Glomerular endothelial cell (primary cell): Measurements from ENCODE around the gene EGFLAM. TPM values are rescaled to one million over a fixed set of nuclear protein-coding genes. Genes with fewer than 3 reads are reported as not detected.

Experiments
- DNase-seq: peaks from one replicate; pipeline ENCODE4 v3.0.0-alpha.2; 2011; ENCODE audit warnings: low read depth, low spot score; ENCODE audit errors: extremely low read depth
- total RNA-seq: library from RNA; depleted of rRNA; stranded (reverse); fragments of >200 nt; gene quantifications from 2 replicates; pipeline ENCODE4 v1.2.3, GENCODE V29; 2015

The EGFLAM gene
- total RNA-seq, result 1.2 and 4.3 TPM in 2 replicates

DNA sequence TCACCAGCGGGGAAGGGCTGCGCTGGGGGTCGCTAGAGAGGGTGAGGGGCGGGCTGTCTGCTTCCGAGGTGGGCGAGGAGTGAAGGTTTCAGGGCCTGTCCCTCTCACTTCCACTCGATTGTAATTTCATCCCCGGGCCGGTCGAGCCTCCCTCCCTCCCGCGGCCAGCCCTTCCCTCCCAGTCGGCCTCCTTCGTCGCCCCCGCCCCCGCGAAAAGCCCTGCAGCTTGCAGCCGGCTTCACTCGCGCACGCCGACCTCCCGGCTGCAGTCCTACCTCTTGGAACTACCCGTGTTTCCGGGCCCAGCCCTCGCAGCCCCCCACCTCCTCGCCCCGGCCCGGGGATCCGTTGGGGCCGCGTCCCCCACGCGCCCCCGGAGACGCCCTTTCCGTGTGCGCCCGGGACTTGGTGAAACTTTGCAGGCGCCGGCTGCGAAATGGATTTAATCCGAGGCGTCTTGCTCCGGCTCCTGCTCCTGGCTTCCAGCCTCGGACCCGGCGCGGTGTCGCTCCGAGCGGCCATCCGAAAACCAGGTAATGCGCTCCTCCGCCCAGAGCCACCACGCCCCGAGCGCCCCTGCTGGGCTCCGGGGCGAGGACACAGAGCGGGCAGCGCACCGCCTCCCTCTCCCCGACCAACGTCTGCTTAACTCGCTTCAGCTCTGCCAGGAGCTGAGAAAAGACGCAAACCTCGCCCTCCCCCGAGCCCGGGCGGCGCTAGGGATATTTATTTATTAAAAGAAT, at the start of gene EGFLAM:
Gene EGFLAM (plus strand): TSS at position 241 of the 743 bp plus-strand sequence. CDS start 196 bp downstream, at position 437.
- DNase-seq, result no peak

DNA sequence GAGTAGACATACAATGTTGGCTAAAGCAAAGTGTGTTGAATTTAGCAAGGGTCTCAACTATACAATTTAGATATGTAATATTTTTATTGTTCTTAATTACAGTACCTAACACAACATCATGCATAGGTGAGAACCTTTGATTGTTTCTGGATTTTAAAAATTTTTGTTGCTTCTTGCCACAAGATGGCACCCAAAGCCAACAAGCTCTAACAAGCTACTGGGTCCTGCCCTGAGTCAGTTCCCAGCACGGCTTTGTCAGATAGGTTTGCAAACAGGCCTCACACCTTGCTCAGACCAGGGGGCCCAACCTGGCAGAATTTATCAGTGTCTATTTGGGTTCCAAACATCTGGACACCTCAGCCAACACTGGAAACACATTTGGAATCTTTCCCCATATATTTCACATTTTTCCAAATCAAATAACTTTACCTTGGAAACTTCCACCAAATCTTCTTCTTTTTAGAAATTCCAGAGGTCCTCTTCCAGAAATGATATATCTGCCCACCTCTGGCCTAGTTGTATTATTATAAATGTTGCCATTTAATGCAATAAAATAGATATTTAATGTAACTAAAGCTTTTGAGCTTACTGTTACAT, 49.5 kb upstream of the EGFLAM start:
- peak; percentile 20 for DNase-seq

DNA sequence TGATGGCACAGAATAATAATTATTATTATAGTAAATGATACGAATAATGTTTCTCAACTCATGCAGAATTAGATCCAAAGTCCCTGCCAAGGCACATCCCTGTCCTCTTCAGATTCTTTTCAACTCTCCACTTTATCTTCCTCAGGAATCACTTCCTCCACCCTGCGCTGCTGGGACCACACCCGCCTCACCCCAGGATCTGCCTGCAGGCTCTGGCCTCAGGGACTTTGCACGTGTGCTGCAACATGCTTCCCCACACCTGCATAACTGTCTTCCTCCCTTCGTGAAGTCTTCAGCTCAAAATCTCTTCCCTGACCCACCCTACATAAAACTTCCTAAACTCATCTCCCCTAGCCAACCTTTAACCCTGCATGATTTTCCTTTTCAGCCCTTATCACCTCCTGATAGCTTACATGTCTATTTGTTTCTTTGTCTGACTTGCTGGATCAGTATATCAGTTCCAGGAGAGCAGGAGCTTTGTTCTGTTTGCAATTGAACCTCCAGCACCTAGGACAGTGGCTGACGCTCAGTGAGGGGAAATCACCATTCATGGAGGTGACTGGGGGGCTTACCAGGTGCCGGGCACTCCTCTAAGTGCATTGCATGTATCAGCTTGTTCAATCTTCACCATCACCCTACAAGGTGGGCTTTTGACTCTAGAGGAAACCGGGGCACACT, 47.5 kb upstream of the EGFLAM start:
- no peak for DNase-seq

DNA sequence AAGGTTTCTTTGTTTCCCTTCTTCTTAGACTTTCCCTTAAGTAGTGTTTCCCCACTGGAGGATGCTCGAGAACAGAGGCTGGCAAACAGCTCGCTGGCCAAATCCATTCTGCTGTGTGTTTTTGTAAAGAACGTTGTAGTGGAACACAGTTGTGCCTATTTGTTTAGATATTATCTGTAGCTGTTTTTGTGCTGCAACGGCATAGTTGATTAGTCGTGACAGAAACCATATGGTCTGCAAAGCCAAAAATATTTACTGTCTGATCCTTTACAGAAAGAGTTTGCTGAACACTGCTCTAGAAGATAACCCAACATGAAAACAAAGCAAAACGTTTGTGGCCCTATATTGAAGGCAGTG, 47.0 kb upstream of the EGFLAM start:
- no peak for DNase-seq

DNA sequence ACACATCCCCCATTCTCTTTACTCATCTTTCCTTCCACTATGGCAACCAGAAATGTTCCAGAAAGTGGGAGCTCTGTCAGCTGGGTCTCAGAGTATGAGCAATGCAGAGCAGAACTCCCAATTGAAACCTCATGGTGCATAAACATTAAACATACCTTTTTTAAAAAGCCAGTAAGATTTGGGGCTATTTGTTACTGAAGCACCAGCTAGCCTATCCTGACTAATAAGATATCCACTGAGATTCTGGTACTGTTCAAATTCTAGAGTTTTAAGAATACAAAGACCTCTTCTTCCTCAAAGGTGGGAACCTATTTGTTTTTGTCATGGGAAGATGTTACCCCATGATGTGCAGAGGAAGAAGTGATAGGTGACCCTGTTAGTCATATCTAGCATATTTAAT, 46.1 kb upstream of the EGFLAM start:
- DNase-seq, result no peak

DNA sequence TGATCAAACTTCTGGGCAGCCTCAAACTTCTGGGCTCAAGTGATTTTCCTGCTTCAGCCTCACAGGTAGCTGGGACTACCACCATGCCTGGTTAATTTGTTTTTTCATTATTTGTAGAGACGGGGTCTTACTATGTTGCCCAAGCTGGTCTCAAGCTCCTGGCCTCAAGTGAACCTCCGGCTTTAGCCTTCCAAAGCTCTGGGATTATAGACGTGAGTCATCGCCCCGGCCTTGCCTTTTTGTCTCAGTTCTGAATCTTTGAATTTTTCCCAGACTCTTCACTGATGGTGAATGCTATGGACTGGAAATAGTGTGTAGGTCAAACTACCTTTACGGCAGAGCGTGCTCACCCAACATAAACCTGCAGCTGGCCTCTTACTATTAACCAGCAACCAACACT, 32.3 kb upstream of the EGFLAM start:
- DNase-seq, result no peak

DNA sequence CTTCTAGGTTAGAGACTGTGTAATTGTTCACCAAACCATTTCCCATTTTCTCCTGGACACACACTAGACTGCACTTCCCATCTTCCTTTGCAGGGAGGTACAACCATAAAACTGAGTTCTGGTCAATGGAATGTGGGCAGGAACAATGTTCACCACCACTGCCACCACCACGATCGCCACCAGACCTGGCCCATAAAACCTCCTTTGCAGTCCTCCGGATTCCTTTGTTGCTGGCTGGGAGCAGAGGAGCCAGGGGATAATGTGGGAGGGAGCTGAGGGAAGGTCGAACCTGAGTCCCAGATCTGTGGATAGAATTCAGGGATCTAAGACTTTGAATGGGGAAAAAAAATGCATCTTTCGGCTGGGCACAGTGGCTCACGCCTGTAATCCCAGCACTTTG, 29.4 kb upstream of the EGFLAM start:
- no peak for DNase-seq

DNA sequence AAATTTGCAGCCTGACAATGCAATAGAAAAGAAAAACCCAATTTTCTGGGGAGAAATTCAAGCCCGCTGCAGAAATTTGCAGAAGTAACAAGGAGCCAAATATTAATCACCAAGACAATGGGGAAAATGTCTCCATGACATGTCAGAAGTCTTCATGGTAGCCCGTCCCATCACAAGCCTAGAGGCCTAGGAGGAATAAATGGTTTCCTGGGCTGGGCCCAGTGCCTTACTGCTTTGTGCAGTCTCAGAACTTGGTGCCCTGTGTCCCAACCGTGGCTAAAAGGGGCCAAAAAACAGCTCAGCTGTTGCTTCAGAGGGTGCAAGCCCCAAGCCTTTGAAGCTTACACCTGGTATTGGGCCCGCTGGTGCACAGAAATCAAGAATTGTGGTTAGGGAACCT, 23.6 kb upstream of the EGFLAM start:
- no peak for DNase-seq

DNA sequence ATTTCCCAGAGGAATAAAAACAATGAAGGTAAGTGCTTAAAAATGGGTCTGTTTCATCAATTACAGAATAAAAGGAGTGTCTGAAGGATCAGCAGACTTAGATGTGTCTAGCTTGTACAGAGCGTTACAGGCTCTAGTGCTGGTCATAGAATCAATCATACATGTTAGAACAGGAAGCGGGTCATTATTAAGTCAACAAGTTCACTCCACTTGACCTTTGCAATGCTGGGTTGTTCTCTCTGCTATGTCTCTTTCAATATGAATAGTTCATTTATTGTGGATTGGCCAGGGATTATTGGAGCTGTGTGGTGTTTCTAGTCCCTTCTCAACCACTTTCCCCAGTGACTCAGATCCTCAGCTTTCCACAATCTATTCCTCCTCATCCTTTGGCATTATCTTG, 20.7 kb upstream of the EGFLAM start:
- DNase-seq, result no peak

DNA sequence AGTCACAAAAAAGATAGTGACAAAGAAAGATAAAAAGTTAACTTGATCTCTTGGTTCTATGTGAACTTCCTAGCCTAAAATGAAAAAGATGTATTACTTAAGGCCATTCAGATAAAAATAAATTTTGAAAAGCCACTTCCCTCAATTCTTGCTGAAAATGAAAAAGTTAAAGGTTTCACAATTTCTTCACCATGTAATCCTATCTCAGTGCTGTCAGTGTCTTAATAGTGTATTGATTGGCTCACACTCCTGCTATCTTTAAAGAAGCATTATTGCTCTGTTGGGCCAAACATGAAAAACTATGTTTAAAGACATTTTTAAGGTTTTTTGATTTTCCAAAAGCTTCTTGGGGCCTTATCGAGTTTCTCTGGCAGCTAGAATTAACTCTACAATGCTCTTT, 18.1 kb upstream of the EGFLAM start:
- DNase-seq, result no peak

DNA sequence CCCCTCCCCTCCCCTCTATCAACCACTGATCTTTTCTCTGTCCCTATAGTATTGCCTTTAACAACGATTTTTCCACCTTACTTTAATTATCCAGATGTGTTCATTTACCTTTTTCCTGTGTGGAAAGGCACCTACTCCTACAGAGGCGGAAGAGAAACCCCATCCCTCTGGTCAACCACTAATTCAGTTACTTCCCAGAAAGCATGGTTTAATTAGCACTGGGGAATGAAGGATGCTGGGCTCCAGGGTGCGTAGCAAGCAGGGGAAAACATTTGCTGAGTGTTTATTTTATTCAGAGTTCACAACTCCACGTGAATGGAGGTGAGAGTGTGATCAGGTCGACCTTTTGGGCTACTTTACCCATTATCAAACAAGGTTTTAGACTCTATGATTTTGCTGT, 16.7 kb upstream of the EGFLAM start:
- no peak for DNase-seq

DNA sequence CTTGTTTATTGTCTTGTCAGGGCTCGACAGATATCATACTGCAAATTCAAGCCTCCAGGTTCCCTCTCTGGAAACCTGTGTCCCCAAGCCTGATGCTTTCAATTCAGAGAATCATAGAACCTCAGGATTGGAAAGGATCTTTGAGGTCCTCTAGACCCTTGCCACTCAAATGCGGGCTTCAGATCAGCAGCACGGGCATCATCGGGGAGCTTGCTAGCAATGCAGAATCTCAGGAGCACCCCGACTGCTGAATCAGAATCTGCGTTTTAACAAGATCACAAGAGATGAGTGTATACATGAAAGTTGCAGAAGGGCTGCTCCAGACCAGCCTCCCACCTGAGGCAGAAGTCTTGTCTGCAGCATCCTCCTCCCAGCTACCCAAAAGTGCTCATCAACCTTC, 13.1 kb upstream of the EGFLAM start:
- no peak for DNase-seq

DNA sequence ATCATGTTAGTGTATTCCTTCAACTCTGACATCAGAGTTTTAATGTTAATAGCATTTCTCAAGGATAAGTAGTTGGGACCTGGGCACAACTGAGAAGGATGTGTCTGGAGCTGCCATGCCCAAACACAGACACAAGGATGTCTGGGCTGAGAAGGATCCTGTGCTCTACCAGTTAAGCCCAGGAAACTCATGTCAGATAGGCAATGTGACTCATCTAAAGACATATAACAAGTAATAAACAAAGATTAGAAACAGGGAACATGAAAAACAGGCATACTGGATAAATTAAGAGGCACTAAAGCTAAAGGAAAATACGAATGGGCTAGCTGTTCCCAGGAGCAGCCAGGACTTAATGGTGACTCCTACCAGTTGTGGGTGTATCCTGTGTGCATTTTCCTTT, 9.1 kb upstream of the EGFLAM start:
- DNase-seq, result no peak

DNA sequence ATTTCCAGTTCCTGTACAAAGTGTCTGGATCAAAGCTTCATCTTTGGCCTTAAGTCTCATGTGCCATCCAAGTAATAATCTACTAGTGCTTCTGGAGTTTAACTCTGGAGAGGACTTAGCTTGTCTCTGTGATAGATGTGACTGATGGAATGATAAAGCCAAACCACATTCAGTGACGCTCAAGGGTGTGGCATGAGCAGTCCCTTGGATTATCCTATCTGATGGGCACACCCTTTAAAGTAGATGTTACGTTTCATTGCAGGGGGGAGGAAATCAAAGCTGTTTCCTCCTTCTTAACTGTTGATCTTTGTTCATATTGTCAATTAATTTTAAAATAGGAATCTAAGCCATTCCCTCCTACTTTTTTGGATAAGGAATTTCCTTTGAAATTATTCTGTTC, 8.5 kb upstream of the EGFLAM start:
- no peak for DNase-seq

DNA sequence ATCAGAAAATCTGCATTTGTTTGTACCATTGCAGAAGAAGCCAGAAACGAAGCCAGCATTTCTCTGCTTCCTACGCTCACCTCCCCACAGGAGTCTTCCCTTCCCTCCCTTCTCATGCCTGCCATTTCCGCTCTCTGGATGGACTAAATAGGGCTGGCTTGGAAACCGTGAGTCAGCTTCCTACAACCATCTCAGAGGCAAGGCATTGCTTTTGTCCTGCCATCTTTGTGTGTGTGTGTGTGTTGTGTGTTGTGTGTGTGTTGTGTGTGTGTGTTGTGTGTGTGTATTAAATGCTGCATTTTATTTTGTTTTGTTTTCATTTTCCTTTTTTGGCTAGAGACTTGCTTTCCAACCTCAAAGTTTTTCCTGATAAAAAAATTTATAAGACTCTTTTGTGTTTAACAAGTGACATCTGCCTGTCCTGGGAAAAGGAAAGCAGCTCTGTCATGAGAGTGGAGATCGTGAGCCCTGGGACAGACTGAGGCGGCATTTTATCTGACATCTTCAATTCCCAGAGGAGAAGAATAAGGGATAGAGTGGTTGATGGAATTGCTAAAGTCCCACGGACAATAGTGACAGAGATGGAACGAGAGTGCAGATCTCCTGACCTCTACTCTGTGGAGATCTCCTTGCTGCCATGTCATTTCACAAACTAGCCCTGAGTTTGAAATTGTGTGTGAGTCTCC, 7.5 kb upstream of the EGFLAM start:
- DNase-seq, result no peak

DNA sequence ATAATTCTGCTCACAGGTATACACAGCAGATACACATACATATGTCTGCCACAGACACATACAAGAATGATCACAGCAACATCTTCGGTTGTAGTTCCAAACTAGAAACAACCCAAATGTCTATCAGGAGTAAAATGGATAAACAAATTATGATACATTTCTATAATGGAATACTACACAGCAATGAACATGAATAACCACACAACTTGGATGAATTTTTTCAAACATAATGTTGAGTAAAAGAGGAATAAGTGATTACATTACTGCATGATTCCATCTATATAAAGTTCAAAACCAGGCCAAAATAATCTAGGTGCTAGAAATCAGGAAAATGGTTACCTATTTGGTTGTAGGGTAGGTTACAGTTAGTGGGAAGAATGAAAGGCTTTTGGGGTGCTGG, 4.6 kb upstream of the EGFLAM start:
- no peak for DNase-seq

DNA sequence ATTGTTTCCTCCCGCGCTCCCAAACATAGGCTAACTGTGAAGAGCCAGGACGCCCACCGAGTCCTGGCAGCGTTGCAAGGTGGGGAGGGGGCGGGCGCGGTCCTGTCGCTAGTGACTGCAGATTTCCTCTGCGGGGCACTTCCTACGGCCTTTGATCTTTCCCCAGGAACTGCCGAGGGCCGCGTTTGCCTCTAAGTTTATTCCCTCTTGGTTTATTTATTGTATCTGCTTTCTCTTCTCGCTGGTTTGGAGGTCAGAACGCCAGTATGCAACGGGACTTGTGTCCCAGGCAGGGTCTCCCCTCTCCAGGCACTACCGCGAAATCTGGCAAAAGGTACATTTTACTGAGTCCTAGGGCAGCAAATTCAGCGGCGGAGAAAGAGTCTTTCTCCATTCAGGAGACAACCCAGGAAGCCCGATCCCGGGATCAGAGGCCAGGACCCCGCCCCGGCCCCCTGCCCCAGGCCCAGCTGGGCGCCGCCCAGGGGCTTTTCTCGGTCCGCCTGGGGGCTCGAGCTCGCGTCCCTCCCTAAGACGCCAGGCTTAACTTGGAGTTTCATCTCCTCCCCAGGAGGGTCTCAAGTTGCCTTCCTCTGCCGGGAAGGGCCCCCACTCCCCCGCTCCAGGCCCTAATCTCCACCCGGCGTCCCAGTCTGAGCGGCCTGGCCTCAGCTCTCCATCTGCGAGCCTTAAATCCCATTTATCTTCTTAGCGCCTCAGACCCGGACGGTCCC, 884 bp upstream of the EGFLAM start:
- DNase-seq, result no peak

DNA sequence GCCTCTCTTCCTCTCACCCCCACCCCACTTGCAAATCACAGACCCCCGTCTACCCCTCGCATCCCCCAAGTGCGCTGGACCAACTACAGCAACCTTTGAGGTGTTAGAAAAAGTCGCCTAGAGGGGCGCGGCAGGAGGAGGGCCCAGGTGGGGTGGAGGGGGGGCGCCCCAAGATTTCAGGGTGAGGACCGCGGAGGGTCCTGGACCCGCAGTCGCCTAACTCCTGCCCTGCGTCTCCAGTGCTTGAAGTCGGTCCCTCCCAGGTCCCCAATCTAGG, 379 bp upstream of the EGFLAM start:
- DNase-seq, result no peak

DNA sequence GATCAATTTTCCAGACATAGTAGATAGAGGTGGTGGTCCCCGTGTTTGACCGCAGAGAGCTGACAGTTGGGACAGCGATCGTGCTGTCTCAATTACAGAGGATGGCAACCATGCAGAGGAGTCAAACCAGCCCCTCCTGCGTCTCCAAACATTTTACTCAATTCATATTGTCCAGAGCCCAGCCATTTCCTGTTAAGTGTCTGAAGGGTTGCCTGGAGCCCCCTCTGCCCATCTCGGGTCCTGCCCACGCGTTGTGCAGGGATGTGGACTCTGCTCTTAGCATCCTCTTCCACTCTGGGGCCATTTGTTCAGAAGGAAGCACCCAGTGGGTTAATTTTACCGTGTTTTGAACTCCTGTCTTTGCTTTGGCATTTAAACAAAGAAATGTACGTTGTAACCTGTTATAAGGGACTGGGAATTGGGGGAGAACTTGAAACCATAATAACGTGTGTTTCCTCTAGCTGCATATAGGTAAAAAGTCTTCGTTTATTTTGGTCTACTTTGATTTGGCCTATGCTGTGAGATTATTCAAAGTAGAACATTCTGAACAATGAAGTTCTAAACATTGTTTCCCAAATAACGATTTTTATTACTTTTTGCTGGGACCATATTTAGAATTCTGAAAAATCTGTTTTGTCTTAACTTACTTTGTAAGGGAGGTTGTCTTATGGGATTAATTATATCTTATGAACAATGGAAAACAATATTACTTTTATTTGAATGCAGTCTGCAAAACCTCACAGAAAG, 876 bp downstream of the EGFLAM start:
- DNase-seq, result no peak

DNA sequence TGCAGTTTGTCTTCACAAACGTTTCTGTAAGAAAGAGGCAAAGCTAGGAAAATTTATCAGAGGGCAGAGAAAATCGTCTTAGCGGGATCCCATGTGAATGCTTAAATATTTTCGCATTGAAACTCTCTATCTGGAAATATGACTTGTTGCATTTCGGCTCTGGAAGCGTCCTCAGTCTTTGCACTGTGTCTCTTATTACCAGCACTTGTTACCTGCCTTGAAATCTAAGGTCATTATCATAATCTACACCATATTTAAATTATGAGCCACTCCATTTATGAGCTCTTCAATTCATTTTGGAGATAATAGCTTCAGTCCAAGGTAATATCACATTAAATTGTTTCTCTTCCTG, 1.4 kb downstream of the EGFLAM start:
- DNase-seq, result no peak

DNA sequence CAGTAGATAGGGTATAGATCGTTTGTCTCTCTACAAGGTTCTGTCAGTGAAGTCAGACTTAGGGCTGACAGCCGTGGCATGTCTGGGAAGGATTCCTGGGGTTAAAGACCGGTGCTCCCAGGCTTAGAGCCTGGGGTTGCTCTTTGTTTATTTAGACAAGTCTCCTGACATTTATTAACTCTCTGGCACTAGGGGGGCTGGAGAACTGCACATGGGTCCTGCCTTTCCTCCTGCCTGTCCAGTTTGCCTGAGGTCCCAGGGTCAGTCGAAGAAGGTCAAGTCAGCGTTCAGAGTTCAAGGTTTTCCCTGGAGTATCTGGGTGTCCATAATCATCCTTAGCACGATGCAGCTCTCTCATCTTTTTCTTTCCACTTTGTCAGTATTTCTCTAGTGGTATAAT, 5.6 kb downstream of the EGFLAM start:
- no peak for DNase-seq
